GM12875 (cell line): Measurements from ENCODE around the gene TENT4A.

ENCODE experiments used
- H3K4me3 ChIP-seq: one replicate; pipeline ENCODE4 v1.5.1; 2011; ENCODE audit warnings: low read depth, low read length, control low read depth
- CTCF ChIP-seq: IDR thresholded peaks from 2 replicates; pipeline ENCODE4 v1.5.1; 2011; ENCODE audit warnings: low read depth, mild to moderate bottlenecking, control low read depth, inconsistent platforms, low read length, moderate library complexity, borderline replicate concordance; ENCODE audit not compliant: insufficient read depth

Gene TENT4A

GRCh38 chr5:6717687-6718086 is 4.5 kb downstream of the TENT4A start:
- no peak overlapping the region for H3K4me3 ChIP-seq
- no peak for TF ChIP-seq CTCF

DNA sequence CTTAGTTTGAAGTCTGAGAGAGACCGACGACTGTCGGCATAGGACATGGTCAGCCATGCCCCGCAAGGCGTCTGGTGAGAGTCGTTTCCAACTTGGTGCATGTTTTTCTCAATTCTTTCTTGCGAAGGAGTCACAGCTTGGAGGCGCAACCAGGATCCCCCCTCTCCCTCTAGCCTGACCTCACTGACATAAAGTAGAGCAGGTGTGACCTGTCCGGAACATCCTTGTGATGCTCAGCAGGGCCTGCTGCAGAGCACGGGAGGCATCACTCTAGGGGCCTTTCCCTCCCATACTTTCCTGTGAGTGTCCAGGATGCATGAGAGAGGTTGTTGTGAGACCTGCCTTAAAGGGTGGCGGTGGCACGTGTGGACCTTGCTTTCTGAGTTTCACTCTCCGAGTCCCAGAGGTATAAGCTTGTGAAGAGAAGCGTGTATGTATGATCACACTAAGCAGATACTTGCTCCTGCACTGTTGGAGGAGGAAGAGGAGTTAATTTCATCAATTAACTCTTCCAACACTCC is 5.0 kb downstream of the TENT4A start:
- H3K4me3 ChIP-seq, result no peak overlapping the region
- no peak for TF ChIP-seq CTCF

DNA sequence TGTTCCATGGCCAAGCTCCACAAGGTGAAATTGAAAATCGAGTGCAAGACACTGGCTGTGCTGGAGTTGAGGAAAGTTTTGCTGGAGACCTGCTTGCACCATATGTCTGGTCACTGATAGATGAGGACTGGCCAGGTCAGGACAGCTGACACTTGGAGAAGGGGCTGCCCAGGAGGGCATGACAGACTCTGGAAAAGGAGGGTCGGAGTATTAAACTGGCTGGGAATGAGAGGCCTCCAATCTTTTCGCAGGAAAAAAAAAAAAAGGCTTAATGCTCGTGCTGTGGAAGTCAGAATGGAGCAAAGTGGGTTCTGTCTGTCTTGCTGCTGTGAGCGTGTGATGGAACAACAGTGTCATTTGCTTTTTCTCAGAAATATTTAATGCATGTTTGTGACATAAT is 5.5 kb downstream of the TENT4A start:
- no peak overlapping the region for H3K4me3 ChIP-seq
- no peak for TF ChIP-seq CTCF

DNA sequence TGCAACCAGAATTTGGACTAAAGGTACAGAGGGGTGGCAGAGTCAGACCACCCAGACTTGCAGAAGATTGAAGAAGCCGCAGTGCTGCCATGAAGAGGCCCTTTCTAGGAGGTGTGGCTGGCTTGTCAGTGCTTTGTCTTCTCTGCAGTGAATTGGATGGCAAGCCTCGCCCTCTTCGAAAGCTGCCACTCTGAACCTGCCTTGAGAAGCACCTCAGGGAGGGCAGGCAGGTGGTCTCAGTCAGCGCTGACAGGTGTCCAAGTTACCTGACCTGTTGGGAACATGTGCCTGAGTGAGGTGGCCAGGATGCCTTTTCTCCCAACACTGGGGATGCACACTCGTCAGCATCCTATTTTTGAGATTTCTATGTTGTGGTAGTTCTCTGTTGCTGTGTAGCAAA is 6.2 kb downstream of the TENT4A start:
- no peak overlapping the region for H3K4me3 ChIP-seq
- TF ChIP-seq CTCF, result no peak

GRCh38 chr5:6719896-6720560 is 6.8 kb downstream of the TENT4A start:
- no peak overlapping the region for H3K4me3 ChIP-seq
- no peak for TF ChIP-seq CTCF

- TF ChIP-seq CTCF, result no peak
- H3K4me3 ChIP-seq, result no peak overlapping the region
Measured at GRCh38 chr5:6720561-6720921, 7.3 kb downstream of the TENT4A start.

GRCh38 chr5:6721442-6721841 is 8.2 kb downstream of the TENT4A start:
- TF ChIP-seq CTCF, result no peak
- H3K4me3 ChIP-seq, result no peak overlapping the region
